ENCODE results near the gene GRAMD1B. TPM values are rescaled to one million over a fixed set of nuclear protein-coding genes. Genes with fewer than 3 reads are reported as not detected.

Gene GRAMD1B
- total and polyA plus RNA-seq, 4 donors: 0.29 to 2.6 (median 1.3) TPM

- Histone ChIP-seq H3K27ac (ENCODE audit: low read depth in 1 of 2, low read length in 2 of 2) (no peak overlapping the region), H3K4me1 (ENCODE audit: control insufficient read depth in 4 of 4, insufficient read depth in 4 of 4, low read length in 3 of 4) (no peaks in the 10 kb centered on the region), H3K9ac (ENCODE audit: low read depth in 1 of 2, low read length in 2 of 2) (no peak overlapping the region), H3K4me3 (ENCODE audit: low read depth in 1 of 3, low read length in 3 of 3) (no peak overlapping the region), H3K9me3 (ENCODE audit: control insufficient read depth in 4 of 4, low read length in 3 of 4) (no peaks in the 10 kb centered on the region), H3K27me3 (ENCODE audit: control insufficient read depth in 4 of 4, insufficient read depth in 4 of 4, low read length in 3 of 4) (no peaks in the 10 kb centered on the region), H3K36me3 (ENCODE audit: control insufficient read depth in 4 of 4, insufficient read depth in 3 of 4, low read depth in 1 of 4, low read length in 3 of 4) (no peaks in the 10 kb centered on the region)
- DNase-seq (ENCODE audit: low spot score): no peak
- 73% methylated on average over 7 of the region's 7 CpGs for WGBS
- TF ChIP-seq HNF4G (IDR thresholded peaks at IDR 0.05): no peak
- TF ChIP-seq REST (IDR thresholded peaks at IDR 0.05): no peak
Observed at GRCh38 chr11:123531325-123531724, 101.3 kb downstream of the GRAMD1B start.

- Histone ChIP-seq H3K4me1 (ENCODE audit: control insufficient read depth in 4 of 4, insufficient read depth in 4 of 4, low read length in 3 of 4) (no peaks in the 10 kb centered on the region), H3K9ac (ENCODE audit: low read depth in 1 of 2, low read length in 2 of 2) (no peak overlapping the region), H3K4me3 (ENCODE audit: low read depth in 1 of 3, low read length in 3 of 3) (no peak overlapping the region), H3K36me3 (ENCODE audit: control insufficient read depth in 4 of 4, insufficient read depth in 3 of 4, low read depth in 1 of 4, low read length in 3 of 4) (no peaks in the 10 kb centered on the region), H3K27ac (ENCODE audit: low read depth in 1 of 2, low read length in 2 of 2) (no peak overlapping the region), H3K27me3 (ENCODE audit: control insufficient read depth in 4 of 4, insufficient read depth in 4 of 4, low read length in 3 of 4) (no peaks in the 10 kb centered on the region), H3K9me3 (ENCODE audit: control insufficient read depth in 4 of 4, low read length in 3 of 4) (no peaks in the 10 kb centered on the region)
- TF ChIP-seq HNF4G (IDR thresholded peaks at IDR 0.05) (no peak), ZBTB33 (IDR thresholded peaks at IDR 0.05) (no peak), HNF4A (conservative IDR thresholded peaks at IDR 0.05) (no peak), REST (IDR thresholded peaks at IDR 0.05) (no peak), NR2F2 (IDR thresholded peaks at IDR 0.05) (no peak), FOXA2 (IDR thresholded peaks at IDR 0.05) (no peak)
- 83% methylated on average over 4 of the region's 4 CpGs for WGBS
- DNase-seq (ENCODE audit: low spot score): no peak
Observed at GRCh38 chr11:123532131-123532530, 102.1 kb downstream of the GRAMD1B start.

- no peaks in the 10 kb centered on the region for H3K9me3 ChIP-seq (ENCODE audit: control insufficient read depth in 4 of 4, low read length in 3 of 4)
- TF ChIP-seq HNF4G (IDR thresholded peaks at IDR 0.05) (no peak), CTCF (IDR thresholded peaks at IDR 0.05; ENCODE audit: low read depth, low read length, missing input control) (no peak)
- DNase-seq (ENCODE audit: low spot score): no peak
- H3K27ac ChIP-seq (ENCODE audit: low read depth in 1 of 2, low read length in 2 of 2): no peak overlapping the region
- H3K27me3 ChIP-seq (ENCODE audit: control insufficient read depth in 4 of 4, insufficient read depth in 4 of 4, low read length in 3 of 4): no peaks in the 10 kb centered on the region
- no peak overlapping the region for H3K4me3 ChIP-seq (ENCODE audit: low read depth in 1 of 3, low read length in 3 of 3)
- no peaks in the 10 kb centered on the region for H3K4me1 ChIP-seq (ENCODE audit: control insufficient read depth in 4 of 4, insufficient read depth in 4 of 4, low read length in 3 of 4)
- H3K36me3 ChIP-seq (ENCODE audit: control insufficient read depth in 4 of 4, insufficient read depth in 3 of 4, low read depth in 1 of 4, low read length in 3 of 4): no peaks in the 10 kb centered on the region
- 85% methylated on average over 4 of the region's 4 CpGs for WGBS
- H3K9ac ChIP-seq (ENCODE audit: low read depth in 1 of 2, low read length in 2 of 2): no peak overlapping the region
Observed at GRCh38 chr11:123535401-123535800, 105.3 kb downstream of the GRAMD1B start.

Data from liver (tissue), 9 donors.